B cell (primary cell): ENCODE results near the gene TEFM.

ENCODE experiments used
- CTCF ChIP-seq: fragments of 200-600 bp; IDR thresholded peaks from one replicate; pipeline ENCODE4 v1.8.0; 2022; ENCODE audit warnings: antibody characterized with exemption, mild to moderate bottlenecking
- EZH2 ChIP-seq: IDR thresholded peaks from 2 replicates; pipeline ENCODE4 v1.6.1; 2012; ENCODE audit warnings: borderline replicate concordance, low read depth, mild to moderate bottlenecking, moderate library complexity, low read length; ENCODE audit not compliant: insufficient read depth, poor library complexity, severe bottlenecking

DNA sequence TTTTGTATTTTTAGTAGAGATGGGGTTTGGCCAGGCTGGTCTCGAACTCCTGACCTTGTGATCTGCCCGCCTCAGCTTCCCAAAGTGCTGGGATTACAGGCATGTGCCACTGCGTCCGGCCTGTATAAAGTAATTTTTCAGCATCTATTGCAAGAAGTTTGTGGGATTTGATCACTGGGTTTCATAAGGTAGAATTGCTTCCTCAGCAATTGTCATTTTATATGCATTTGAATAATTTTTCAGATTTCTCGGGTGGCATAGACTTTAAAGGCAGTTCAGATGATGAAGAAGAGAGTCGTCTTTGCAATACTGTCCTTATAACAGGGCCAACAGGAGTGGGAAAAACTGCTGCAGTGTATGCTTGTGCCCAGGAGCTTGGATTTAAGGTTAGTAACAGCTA lies 37.0 kb downstream of the TEFM start:
- TF ChIP-seq CTCF = no peak
- no peak for TF ChIP-seq EZH2
